Thoracic aorta (tissue), 2 donors: ENCODE data around the gene KRT84. TPM values are rescaled to one million over a fixed set of nuclear protein-coding genes. Genes with fewer than 3 reads are reported as not detected.

Source experiments
- ATAC-seq: fragments of 150-250 bp; one replicate; pipeline ENCODE4 v1.8.0; 2017; ENCODE audit warnings: low read depth; ENCODE audit not compliant: insufficient number of reproducible peaks, low FRiP score
- DNase-seq: peaks from one replicate; pipeline ENCODE4 v3.0.0-alpha.2; 2020; ENCODE audit warnings: low spot score
- H3K27ac ChIP-seq, 2 donors: fragments of 200-600 bp; sonication (generic); 1 replicate in 1 of 2; 2 replicates in 1 of 2; pipeline ENCODE4 v1.5.1; 2016; ENCODE audit warnings: mild to moderate bottlenecking in 2 of 2, moderate library complexity in 2 of 2
- H3K27me3 ChIP-seq: fragments of 200-600 bp; sonication (generic); replicated peaks from 2 replicates; pipeline ENCODE4 v1.6.0; 2016; ENCODE audit warnings: mild to moderate bottlenecking; ENCODE audit not compliant: insufficient read depth
- H3K36me3 ChIP-seq: fragments of 200-600 bp; sonication (generic); one replicate; pipeline ENCODE4 v1.5.1; 2016
- H3K4me1 ChIP-seq, 2 donors: fragments of 200-600 bp; sonication (generic); 1 replicate in 1 of 2; 2 replicates in 1 of 2; pipeline versions ENCODE4 v1.5.1 to v1.6.0; 2016; ENCODE audit warnings: low read depth in 2 of 2, mild to moderate bottlenecking in 1 of 2; ENCODE audit not compliant: control insufficient read depth in 1 of 2
- H3K4me3 ChIP-seq: fragments of 200-600 bp; sonication (generic); 2 replicates; pipeline ENCODE4 v1.5.1; 2016; ENCODE audit warnings: mild to moderate bottlenecking
- H3K9me3 ChIP-seq: fragments of 200-600 bp; sonication (generic); 2 replicates; pipeline ENCODE4 v1.5.1; 2016
- CTCF ChIP-seq: fragments of 200-600 bp; sonication (generic); IDR thresholded peaks from one replicate; pipeline ENCODE4 v1.5.1; 2019; ENCODE audit warnings: antibody characterized with exemption
- total RNA-seq, 2 donors: library from RNA; depleted of rRNA; stranded (reverse); fragments of >200 nt; gene quantifications; one replicate each; pipeline versions ENCODE4 v1.1.0 to v1.2.3, GENCODE V29; 2016

Gene KRT84
- total RNA-seq, 2 donors from 2014 or later = not detected

GRCh38 chr12:52337054-52337453, 48.4 kb downstream of the KRT84 start:
- H3K36me3 ChIP-seq = no peaks in the 10 kb centered on the region
- H3K4me1 ChIP-seq = no peaks in the 10 kb centered on the region
- peaks cover 16% of the 10 kb centered on the region for H3K9me3 ChIP-seq
- no peak for ATAC-seq
- no peak overlapping the region for H3K4me3 ChIP-seq
- TF ChIP-seq CTCF = no peak
- H3K27ac ChIP-seq = no peak overlapping the region
- H3K27me3 ChIP-seq = no peaks in the 10 kb centered on the region
- DNase-seq = no peak

GRCh38 chr12:52336641-52337040, 48.8 kb downstream of the KRT84 start:
- Histone ChIP-seq H3K27me3 (no peaks in the 10 kb centered on the region), H3K4me1 (no peaks in the 10 kb centered on the region), H3K4me3 (no peak overlapping the region), H3K9me3 (peaks cover 16% of the 10 kb centered on the region), H3K36me3 (no peaks in the 10 kb centered on the region), H3K27ac (no peak overlapping the region)
- ATAC-seq (no peak), DNase-seq (no peak)
- no peak for TF ChIP-seq CTCF

- peaks cover 16% of the 10 kb centered on the region for H3K9me3 ChIP-seq
- no peak for ATAC-seq
- H3K27me3 ChIP-seq = no peaks in the 10 kb centered on the region
- no peak for TF ChIP-seq CTCF
- H3K4me1 ChIP-seq = no peaks in the 10 kb centered on the region
- H3K36me3 ChIP-seq = no peaks in the 10 kb centered on the region
- no peak overlapping the region for H3K27ac ChIP-seq
- H3K4me3 ChIP-seq = no peak overlapping the region
- no peak for DNase-seq
Measured at GRCh38 chr12:52335598-52336262, 49.7 kb downstream of the KRT84 start.

GRCh38 chr12:52334185-52334584, 51.3 kb downstream of the KRT84 start:
- peaks cover 16% of the 10 kb centered on the region for H3K9me3 ChIP-seq
- no peak overlapping the region for H3K27ac ChIP-seq
- DNase-seq (no peak), ATAC-seq (no peak)
- no peak overlapping the region for H3K4me3 ChIP-seq
- no peaks in the 10 kb centered on the region for H3K4me1 ChIP-seq
- no peaks in the 10 kb centered on the region for H3K27me3 ChIP-seq
- no peak for TF ChIP-seq CTCF
- no peaks in the 10 kb centered on the region for H3K36me3 ChIP-seq

GRCh38 chr12:52333321-52333720, 52.1 kb downstream of the KRT84 start:
- H3K4me3 ChIP-seq = no peak overlapping the region
- ATAC-seq (no peak), DNase-seq (no peak)
- H3K36me3 ChIP-seq = no peaks in the 10 kb centered on the region
- H3K27ac ChIP-seq = no peak overlapping the region
- no peak for TF ChIP-seq CTCF
- H3K4me1 ChIP-seq = no peaks in the 10 kb centered on the region
- H3K27me3 ChIP-seq = no peaks in the 10 kb centered on the region
- peaks cover 16% of the 10 kb centered on the region for H3K9me3 ChIP-seq
